LHCN-M2 (cell line): ENCODE results near the gene TWIST2. TPM values are rescaled to one million over a fixed set of nuclear protein-coding genes. Genes with fewer than 3 reads are reported as not detected.

Experiments used
- DNase-seq: peaks from one replicate; pipeline ENCODE4 v3.0.0-alpha.2; 2012; ENCODE audit warnings: low read depth
- total RNA-seq: library from RNA; depleted of rRNA; stranded (reverse); fragments of >200 nt; gene quantifications from 2 replicates; pipeline ENCODE4 v1.2.3, GENCODE V29; 2014

Gene TWIST2
- total RNA-seq, 1 experiment from 2014 or later: 26.2 TPM

DNA sequence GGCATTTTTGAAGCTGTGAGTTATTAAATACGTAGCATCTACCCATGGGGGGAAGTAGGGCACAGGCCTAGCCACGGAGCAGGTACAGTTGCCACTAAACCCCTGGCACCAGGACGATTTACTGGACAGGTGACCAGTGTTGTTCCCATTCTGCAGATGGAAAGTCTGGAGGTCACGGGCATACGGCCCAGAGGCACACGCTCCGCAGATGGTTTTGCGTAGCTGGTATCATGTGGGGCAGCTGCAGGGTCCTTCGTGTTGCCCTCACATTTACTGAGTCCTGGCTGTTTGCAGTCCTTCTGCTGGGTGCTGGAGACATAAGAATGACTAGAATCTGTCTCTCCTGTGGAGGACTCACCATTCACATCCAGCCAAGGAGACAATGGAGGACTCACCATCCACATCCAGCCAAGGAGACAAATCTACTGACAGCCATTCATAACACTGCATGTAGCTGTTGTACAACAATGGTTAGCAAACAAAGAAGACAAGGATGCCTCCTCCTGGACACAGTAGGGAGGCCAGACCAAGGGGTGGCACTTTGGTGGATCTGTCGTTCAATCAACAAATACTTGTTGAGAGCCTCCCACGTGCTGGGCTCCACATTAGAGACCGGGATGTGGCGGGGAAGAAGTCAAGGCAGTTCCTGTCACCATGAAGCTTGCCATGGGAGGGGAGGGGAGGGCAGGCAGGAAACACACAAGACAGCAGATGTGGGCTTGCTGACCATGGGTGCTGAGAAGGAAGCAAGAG is 24.9 kb downstream of the TWIST2 start:
- DNase-seq: no peak

DNA sequence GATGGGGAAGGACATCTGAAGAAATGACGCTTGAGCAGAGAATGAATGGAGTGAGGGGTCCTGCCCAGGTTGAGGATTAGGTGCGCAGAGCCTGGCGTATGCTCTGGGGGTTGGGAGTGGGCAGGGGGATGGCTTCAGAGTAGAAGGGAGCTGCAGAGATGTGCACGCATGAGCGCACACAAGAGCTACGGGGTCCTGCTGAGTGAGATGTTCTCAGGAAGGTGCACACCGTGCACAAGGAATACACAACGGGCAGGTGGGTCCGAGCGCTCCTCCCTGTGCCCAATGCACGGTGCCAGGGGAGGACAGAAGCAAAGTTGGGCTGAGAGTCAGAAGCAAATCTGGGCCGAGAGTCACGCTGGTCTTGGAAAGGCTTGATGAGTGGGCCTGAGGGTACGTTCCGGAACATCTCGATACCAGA is 25.5 kb downstream of the TWIST2 start:
- DNase-seq: no peak

DNA sequence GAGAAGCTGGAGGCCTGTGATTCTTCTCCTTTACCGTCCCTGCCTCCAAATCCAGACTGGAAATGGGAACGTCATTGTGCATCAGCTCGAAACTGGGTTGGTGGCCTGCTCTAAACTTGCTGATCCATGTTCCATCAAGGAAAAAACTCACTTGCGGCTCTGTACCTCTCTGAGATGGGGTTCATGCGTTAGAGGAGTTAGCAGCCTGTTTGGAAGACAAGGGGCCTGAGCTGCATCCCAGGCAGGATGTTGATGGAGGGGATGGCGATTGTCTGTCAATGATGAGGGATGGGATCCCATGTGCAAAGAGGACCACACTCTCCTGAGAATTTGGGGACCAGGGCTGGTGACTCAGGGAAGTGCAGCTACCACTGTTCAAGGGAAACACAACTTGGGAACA is 26.0 kb downstream of the TWIST2 start:
- no peak for DNase-seq

DNA sequence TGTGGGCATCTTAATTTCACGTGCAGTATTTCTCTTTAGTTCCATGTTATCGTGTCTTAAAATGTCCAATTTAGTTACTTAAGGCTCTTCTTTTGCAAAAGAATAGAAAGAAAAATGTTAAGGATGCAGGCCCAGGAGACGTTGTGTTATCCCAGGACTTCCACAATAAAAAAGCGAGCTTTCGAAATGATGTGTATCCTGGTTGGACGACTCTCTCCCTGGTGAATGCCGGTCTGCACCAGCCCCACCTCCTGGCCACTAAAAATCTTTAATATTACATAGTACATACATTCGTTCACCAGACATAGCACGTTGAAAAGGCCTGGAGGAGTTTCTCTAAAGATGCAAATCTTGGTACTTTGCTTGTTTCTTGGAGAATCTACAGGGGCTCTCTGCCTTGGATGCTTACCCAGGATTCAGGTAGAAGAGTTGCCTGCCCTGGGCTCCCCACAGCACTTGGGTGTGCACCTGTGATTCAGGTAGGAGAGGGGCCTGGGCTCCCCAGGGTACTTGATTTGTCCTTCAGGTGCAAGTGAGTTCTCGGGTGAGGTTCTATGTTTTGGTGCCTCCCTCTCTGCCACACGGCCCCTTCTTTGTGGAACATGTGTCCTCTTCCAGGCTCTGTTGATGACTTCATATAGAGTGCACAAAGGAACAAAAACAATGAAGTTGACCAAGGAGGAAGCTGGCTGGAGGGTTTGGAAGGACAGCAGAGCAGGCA is 26.6 kb downstream of the TWIST2 start:
- DNase-seq: no peak

DNA sequence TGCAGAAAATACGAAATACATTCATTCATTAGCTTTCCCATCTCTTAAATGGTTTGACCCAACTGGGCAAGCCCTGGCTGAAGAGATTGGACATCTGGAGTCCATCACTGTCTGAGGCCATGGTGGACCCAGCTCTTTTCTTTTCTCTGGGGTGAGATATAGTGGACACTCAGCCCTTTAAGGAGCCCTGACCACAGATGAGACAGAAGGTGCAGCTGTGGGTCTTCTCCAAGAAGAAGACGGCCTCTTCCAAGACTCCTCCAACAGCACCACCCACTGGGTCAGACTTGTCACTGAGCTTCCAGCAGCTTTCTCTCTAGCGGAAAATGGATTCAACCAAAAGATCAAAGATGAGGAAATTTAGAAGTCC is 27.2 kb downstream of the TWIST2 start:
- DNase-seq: peak; percentile 37

DNA sequence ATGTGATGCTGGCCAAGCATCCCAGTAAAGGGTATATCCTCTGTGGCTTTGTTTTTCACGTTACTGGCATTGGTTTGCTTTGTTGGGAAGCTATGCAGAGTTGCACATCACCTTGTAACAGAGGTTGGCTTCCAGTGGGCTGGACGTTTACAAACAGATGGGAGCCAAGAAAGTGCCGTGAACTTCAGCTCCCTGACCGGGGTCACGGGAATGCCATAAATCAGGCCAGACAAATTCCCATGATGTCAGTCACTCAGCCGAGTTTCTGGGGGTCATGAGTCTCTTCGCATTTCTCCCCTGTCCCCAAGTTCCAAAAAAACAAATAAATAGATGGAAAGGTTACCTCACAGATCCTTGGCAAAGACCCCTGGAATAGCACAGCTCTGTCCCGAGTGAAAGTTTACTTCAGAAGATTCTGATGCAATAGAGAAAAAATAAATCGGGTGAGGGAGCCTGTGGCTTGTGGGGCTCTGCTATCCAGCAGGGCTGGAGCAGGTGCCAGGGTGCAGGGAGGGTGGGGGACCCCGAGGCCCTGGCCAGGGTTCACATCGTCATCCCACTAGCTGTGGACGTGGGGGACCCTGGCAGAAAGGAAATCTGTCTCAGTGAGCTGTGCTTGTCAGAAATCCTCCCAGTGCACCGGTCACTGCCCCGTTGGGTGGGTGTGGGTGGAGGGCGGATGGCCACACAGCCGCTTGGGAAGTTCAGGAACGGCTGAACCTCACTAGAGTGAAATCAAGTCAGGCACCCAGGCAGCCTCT is 27.8 kb downstream of the TWIST2 start:
- no peak for DNase-seq

DNA sequence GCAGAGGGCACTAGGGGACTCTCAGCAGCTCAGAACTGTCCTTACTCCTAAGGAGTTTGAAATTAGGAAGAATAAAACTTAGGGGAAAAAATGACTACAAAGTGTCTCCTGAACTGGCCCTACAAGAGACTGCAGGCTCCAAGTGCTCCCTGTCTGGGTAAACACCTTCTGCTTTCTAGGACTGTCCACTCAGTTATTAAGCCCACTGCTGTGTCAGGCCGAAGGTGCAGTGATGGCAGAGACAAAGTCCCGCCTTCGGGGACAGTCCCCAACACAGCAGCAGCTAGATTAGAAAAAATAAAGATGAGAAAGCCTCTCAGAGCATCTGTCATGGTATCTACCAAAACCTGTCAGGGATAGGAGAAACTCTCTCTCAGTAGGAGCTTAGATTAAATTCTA is 28.3 kb downstream of the TWIST2 start:
- DNase-seq: no peak

DNA sequence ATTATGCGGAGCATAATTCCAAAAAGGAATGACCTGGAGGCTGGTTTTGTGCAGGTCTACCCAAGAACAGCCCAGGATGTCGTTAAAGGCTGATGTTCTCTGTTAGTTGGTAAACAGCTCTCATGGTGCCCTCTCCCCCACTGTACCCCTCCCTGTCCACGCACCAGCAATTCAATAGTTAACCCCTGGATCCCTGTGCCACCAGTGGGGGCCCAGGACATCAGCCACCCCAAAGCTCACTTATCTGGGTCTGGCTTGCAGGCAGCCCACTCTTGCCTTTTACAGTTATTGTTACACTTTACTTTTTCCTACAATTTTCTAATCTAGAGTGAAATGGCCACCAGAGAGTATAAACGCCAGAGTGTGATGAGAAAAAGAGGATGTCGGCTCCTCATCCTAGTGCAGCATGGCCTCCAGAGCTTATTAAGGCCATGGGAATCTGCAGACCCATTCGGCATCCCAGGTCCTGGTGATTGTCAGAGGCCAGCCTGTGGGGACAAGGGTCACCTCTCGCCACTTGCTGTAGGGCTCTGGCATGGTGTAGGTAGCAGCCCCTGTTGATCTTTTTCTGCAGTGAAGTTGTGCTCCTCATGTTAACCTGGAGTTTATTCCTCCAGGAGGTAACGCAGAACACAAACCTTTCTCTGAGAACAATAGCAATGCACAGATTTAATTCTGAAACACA is 30.3 kb downstream of the TWIST2 start:
- no peak for DNase-seq

DNA sequence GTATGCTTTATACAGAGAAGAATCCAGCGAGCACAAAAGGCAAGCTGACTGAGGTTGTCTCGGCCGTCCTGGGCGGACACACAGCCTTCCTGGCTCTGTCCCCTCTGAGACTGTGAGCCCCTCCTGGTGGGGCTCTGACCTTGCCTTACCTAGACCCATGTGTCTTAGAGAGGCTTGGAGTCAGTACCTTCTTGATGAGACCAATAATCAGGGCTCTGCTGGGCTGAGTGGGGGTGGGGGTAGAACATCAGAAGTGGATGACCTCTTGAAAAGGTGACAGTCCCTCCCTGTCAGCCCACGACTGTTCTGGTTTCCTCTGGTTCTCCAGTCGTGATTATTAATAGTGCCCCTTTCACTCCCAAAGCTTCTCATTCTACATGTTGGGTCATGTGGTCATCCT is 31.2 kb downstream of the TWIST2 start:
- DNase-seq: no peak

DNA sequence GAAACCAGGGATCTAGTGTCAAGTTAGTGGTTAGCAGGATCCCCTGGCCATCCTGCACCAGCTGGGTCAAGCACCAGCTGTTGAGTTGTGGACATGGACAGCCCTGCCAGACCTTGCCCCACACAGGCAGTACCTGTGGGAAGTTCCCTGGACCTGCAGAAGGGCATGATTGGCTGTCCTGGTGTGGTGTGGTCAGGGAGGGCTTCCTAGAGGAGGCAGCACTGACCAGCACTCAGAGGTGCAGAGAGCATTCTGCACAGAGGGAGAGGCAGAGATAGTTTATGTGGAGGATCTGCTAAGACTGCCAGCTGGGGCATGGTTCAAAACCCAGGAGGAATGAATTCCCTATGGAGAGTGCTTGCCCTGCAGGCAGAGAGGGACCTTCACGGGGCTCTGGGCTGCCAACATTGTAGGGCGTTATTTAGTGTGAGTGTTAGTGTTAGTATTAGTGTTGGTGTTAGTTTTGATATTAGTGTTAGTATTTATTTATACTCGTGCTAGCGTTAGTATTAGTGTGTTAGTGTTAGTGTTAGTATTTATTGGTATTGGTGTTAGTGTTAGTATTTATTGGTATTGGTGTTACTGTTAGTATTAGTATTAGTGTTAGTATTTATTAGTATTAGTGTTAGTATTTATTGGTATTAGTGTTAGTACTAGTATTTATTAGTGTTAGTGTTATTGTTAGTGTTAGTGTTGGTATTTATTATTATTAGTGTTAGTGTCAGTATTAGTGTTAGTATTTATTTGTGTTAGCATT is 31.9 kb downstream of the TWIST2 start:
- DNase-seq: no peak

DNA sequence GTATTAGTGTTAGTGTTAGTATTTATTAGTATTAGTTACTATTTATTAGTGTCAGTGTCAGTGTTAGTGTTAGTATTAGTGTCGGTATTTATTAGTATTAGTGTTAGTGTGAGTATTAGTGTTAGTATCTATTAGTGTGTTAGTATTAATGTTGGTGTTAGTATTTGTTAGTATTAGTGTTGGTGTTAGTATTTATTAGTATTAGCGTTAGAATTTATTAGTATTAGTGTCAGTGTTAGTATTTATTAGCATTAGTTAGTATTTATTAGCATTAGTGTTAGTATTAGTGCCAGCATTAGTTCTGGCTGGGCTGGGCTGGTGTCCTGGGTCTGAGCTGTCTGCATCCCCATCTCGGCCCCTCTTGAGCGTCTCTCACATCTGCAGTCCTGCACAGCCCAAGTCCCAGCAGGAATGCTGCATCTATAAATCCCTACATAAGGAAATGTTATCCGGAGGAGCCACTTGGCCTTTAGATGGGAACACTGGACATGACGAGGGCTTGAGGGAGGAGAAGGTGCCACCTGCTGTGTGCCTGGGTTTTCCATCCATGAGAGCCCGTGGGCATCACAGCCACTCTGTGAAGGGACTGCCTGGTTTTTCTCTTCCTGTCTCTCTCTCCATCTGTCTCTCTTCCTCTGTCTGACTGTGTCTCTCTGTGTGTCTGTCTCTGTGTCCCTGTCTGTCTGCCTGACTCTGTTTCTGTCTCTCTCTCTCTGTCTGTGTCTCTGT is 33.6 kb downstream of the TWIST2 start:
- DNase-seq: no peak

DNA sequence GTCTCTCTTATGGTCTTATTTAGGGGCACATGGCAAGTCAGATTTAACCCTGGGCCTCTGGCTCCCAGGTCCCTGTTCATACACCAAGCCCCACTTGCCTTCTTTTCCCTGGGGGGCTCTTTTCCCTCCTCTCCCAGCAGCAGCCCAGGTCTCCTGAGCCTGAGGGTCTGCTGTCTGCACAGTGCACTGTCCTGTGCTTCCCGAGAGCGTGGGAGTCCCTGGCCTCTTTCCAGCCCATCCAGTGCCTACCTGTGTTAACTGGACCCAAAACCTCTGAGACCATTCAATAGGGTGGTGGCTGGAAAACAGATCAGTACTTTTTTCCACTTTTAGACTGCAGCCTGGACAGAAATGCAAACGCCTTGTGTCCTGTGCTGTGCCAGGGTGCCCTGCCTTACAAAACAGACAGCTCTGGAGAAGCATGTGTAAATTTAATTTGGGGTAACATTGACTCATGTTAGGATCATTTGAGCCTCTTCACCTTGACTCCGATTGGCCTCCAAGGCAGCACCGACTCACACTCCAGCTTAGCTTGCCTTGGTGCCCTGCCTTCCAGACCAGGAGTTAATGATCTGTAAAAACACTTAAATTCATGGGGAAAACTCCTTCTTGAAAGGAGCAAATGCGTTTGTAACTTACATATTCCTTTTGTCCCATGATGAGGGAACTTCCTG is 34.3 kb downstream of the TWIST2 start:
- peak; percentile 21 for DNase-seq

DNA sequence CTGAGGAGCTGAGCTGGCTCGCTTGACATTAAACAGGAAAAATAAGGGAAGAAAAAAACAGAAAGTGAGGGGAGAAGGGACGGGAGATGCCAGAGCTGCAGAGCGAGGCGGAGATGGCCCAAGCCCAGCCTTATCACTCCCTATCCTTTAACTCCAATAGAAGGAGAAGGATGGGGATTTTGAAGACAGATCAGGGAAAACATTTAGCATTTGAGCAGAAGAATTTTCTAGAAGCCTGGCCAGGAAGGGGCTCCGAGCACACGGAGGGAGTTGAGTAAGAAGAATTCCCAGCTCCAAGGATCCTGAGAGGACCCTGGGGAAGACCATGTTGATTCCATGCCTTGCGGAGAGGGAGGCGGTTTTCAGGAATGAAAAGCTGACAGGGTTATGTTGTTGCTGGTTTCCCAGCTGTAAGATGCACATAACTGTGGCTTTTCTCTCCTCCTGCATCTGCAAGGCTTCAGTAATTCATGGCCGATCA is 35.6 kb downstream of the TWIST2 start:
- no peak for DNase-seq

DNA sequence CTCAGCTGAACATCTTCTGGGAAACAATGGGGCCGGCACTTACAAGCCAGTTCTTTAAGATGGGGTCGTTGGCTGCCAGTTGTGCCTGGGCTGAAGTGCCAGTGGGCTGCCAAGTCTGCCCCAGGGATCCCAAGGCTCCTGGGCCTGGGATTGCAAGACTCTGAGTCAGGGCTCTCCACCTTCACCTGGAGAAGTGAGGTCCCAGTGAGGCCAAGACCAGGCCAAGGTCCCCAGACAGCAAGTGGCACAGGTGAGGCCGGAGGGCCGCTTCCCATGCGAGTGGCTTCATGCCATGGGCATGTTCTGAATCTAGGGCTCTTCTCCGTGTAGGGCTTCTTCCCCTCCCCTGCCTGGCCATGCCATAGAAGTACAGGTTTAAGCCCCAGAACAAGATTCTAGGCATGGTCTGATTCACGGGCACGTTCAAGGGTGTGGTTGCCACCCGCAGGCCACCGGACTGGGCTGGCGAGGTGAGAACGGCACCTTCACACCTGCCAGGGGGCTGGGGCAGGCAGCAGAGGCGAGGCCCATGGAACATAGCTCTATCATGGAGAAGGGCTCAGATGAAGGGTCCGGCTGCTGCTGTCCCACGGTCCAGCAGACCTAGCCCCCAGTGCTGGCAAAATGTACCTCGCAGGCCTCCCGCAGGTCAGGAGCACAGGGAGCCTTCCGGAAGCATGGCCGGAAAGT is 36.4 kb downstream of the TWIST2 start:
- DNase-seq: no peak

DNA sequence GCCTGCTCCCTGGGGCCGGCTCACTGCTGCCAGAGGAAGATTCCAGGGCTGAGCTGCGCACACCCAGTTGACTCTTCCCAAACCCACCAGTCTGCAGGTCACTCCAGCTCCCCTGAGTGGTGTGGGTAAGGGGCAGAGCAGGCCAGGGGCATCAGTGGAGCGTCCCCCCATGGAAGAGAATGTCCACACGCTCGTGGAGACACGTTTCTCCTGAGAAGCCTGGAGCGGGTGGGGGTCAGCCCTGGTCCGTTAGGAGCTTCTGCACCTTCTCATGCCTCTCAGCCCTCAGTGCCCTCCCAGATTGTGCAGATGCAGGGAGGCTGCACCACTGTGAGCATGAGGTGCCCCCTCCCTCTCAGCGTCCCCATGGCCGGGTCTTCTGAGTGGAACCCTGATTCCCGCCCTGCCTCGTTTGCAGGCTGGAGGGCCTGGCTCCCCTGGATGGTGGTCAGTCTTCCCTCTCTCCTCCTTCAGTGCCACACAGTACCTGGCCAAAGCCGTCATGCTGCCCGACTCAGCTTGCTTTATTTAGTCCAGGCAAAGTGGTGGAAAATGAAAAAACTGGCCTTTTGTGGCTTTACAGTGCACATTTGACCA is 37.0 kb downstream of the TWIST2 start:
- no peak for DNase-seq

DNA sequence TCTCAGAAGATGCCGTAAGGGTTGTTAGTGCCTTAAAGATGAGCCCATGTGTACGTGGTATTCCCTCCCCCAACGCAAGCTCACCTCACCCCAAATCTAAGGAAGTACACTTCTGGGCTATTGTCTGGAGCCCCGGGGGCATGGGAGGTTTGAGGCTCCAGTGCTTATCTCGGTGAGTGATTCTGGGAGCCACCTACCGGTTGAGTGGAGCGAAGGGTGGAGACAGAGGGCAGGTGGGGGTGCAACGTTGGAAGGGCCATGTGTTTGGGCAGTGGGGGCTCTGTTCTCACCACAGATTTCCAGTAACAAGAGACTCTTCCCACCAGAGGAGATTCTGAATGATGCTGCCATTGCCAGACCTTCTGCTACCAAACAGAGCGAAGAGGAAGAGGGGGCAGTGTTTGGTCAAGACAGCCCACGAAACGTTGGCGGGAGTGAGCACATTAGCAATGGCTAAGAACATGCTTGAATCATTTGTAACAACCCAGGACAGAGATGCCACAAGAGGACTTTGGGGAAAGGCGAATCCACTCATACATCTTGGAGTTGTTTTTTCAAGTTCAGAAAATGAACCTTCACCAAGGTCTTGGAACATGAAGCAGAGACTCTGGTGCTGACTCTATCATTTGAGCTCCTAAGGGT is 38.7 kb downstream of the TWIST2 start:
- no peak for DNase-seq

DNA sequence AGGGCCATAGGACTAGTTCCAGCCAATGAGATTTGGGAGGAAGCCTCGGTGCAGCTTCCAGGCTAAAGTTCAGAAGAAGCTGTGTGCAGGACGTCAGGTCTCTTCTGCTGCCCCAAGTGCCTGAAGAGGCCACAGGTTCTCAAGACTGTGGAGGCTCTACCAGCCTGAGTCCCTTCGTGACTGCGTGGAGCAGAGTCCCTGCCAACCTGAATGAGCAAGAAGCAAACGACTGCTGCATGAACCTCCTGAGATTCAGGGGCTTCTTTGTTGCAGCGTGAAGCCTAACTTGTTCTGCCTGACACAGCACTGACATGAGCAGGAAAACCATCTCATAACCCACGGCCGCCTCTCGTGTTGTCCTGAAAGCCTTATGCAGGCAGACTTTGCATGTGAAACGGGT is 39.7 kb downstream of the TWIST2 start:
- no peak for DNase-seq

DNA sequence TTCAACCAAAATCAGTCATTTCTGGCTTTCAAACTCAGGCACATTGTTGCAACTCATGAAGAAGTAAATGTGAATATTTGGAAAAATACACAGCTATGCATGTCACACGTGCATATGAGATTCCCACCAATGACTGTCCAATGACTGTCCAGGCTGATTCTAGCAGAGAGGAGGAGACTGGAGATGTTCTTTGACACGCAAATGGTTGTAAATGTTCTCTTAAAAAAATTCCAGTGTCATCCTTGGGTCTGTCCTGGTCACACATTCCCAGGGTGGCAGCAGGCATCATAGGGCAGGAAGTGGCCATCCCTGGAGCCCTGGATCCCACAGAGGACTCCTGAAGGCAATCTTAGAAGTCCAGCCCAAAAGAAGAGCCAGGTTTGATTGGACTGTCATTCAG is 40.9 kb downstream of the TWIST2 start:
- DNase-seq: no peak
